Activated CD4-positive, CD25-positive, alpha-beta regulatory T cell treated with anti-CD3 and anti-CD28 coated beads, Interleukin-2, amount 50 U/mL, for 24 hours (primary cell): Measurements from ENCODE around the gene GGTLC1.

ENCODE experiments used
- ATAC-seq, 2 donors: fragments of 150-1000 bp; cut with Tn5 transposase; one replicate each; pipeline ENCODE4 v1.10.0; 2021; ENCODE audit warnings: mild to moderate bottlenecking in 1 of 2, moderate library complexity in 1 of 2

GGTLC1 gene

DNA sequence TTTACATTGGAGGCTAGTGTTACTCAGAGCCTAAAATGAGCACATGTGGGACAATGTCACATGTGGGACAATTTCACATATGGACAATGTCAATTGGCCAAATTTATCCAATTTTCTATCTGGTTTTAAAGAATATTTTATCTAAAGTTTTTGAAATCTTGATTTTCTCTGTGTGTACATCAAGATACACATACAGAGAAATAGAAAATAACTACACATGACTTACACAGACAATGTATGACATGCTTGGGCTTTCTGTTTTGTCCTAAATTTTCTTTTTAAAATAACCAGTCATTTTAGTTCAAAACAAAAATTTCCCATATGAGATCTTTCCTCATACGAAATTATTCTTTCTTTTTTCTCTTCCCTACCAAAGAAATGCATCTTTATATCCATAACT lies 24.6 kb downstream of the GGTLC1 start:
- ATAC-seq, result no peak

DNA sequence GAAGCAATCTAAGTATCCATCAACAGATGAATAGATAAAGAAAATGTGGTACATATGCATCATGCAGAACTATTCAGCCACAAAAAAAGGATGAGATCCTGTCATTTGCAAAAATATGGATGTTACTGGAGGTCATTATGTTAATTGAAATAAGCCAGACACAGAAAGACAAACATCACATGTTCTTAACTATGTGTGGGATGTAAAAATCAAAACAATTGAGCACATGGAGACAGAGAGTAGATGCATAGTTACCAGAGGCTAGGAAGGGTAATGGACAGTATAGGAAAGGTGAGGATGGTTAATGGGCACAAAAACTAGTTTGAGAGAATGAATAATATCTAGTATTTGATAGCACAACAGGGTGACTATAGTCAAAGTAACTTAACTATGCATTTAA lies 26.3 kb downstream of the GGTLC1 start:
- no peak for ATAC-seq

DNA sequence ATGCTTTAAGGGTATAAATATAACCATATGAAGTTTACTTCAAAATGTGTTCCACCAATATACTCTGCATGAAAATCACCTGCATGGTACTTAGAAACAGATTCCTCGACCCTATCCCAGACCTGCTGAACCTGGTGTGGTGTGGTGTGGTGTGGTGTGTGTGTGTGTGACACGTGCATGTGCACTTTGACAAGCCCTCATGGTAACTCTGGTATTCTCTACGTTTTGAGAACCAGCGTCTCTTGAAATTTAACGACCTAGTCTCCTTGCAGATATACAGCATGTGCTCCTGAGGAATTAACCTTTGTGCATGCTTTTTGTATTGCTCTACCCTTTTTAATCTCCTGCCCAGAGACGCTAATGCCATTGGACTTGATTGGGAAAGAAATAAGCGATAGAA lies 29.5 kb downstream of the GGTLC1 start:
- ATAC-seq, result no peak

DNA sequence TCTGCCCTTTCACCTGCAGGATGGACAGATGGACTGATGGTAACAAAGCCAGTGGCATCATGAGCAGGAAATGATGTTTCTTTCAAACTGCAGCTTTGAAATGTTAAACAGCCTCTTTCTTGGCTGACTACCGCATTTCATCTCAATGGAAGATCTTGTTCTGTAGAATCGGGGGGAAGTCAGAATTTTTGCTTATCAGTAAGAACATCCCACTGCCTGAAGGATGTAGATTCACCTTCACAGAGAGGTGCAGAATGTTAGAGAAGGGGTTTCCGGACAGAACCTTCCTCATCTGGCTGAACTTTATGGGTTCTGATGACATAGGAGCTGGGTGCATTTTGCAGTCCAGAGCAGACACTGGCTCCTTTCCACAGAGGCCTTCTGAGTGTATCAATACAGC lies 32.7 kb downstream of the GGTLC1 start:
- ATAC-seq, result no peak

DNA sequence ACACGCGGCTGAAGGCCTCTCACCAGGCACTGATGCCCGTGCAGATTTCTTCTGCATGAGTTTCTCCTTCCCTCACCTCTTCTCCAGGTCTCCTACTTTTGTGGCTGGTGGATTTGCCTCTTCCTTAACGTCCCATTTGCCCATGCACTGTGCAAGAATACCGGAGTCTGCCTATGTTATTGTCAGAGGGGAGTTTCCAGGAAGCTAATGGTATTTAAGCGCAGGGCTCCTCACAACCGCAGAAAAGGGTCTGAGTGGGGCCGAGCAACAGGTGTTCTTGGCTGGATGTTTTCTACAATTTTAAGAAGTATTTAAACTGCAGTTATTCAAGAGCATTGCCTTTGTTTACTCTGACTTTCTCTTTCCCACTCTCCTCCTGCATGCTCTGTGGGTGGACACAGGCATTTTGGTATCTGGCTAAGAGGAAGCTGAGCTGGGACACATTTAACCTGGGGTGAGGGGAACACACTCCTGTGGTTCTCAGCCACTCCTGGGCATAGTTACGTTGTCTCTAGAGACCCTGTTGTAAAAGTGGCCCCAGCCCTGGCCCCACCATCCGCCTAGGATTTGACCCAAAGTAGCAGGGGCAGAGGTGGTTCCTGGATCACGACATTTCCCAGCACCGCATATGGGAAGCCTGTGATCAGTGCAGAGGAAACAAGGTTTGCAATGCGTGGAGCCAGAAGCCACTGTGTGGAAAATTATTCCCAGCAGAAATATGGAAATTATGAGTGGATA lies 34.4 kb downstream of the GGTLC1 start:
- ATAC-seq, result no peak

GRCh38 chr20:23946206-23946605 lies 42.4 kb downstream of the GGTLC1 start:
- no peak for ATAC-seq

- ATAC-seq, result no peak
Observed at GRCh38 chr20:23943304-23943703, 45.3 kb downstream of the GGTLC1 start.

GRCh38 chr20:23939641-23940040 lies 48.9 kb downstream of the GGTLC1 start:
- ATAC-seq, result no peak

DNA sequence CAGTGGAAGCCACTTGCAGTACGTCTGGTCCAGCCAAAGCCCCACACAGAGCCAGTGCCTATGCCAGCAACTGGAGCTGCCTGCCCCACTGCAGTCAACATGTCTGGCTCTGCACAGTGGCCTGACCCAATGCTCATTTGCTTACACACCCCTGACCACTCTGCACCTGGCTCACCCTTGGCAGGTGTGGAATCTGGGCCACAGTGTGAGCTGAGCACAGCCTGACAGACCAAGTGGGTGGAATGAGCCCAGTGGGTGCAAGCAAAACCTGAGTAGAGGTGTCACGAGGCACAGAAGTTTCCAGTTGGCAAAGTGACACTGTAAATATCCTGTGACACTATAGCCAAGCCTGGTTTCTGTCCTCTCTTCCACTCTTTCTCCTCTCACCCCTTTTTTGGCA lies 49.5 kb downstream of the GGTLC1 start:
- no peak for ATAC-seq

GRCh38 chr20:23938118-23938438 lies 50.5 kb downstream of the GGTLC1 start:
- ATAC-seq, result no peak

DNA sequence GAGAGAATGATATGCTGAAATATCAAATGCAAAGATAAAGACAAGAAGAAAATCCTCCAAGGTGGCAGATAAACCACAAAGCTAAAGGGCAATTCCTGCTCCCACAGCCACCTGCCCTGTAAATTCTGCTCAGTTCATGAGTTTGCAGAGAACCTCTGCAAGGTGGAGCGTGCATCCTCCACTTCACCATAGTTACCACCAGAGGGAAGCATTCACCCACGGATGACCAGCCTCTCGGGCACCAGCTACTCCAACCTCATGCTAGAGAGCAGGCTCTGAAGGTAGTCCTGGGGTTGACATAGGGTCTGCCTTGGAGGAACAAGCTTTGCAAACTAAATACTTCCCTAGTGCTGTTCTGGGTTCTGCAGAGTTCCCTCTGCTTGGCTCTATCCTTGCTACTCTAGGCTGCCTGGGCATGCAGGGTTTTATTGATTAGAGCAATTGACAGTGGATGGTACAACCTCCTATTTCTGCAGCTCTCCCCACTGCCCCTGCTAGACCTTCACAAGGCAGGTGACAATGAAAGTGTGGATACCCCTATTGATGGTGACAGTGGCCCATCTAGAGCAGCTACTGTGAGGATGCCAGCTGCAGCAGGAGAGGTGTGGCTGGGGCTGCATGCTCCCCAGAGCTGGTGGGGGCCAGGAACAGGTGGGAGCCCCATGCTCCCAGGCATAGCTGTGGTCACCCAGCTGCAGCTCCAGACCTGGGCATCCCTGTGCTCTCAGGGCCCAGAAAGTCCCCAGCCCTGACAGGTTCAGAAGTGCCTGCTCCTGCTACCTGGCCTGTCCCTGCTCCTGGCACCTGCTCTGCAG lies 51.1 kb downstream of the GGTLC1 start:
- peak; percentile 51 to 64 for ATAC-seq
